ENCODE data around the gene DNAAF1.
"Not testable (repeated sequence)": the region's sequence is repeated elsewhere in the genome, so short reads cannot be mapped to it uniquely, and the experiment has no call there.

DNAAF1 gene

DNA sequence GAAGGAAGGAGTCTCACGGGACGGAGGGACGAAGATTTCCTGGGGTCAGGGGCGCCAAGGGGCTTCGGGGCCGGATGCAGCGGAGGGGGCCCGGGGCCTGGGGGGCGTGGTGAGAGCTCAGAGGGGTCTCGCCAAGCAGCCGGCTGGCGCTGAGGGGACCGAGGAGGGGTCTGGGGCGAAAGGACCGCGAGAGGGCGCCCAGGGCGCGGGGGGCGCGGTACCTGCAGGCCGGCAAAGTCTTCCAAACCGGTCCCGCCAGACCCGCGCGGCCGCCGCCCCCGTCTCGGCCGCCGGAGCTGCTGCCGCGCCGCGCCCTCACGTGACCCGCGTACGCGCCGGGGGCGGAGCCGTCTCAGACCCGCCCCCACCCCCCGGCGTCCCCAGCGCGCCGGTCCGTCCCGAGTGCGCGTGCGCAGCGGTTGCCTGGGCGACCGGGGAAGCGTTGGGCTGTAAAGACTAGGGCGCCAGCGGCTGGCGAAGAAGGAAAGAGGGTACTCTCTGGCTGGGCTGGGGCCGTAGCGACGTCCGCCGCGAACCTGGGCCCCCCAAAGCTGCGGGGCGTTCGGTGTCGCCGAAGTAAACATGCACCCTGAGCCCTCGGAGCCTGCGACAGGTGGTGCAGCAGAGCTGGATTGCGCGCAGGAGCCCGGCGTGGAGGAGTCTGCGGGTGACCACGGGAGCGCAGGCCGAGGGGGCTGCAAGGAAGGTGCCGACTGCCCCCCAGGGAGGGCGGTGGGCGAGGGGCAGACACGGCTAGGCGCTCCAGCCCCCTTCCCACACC, at the start of gene DNAAF1, which contains the start of gene HSDL1:
Gene DNAAF1, plus strand, starts transcription at position 450 of the 781 bp plus-strand sequence. Its CDS starts 133 bp downstream, at position 583.
Gene HSDL1, minus strand, starts transcription at position 319 of the 781 bp plus-strand sequence. CDS start 13,856 bp downstream, outside the sequence.
- in situ Hi-C loops (cut with MboI; ENCODE audit: low sequenced_read_pairs): no loop called here

DNA sequence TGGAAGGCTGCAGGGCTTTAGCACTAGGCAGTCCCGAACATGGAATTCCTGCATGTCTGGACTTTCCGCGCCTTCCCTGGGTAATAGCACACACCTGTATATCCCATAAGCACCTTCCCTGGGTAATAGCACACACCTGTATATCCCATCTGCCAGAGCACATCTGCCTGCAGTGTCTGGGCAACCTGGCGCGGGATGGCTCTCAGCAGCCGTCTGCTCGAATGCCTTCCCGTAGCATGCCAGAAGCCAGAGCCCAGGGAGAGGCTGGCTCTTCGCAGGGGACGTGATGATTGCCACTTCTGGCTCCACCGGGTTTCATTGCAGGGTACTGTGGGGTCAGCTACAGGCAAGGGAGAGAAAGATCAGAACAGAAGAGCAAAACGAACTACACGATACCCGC, 49.6 kb upstream of the DNAAF1 start:
- in situ Hi-C loops (cut with MboI; ENCODE audit: low sequenced_read_pairs): no loop called here

DNA sequence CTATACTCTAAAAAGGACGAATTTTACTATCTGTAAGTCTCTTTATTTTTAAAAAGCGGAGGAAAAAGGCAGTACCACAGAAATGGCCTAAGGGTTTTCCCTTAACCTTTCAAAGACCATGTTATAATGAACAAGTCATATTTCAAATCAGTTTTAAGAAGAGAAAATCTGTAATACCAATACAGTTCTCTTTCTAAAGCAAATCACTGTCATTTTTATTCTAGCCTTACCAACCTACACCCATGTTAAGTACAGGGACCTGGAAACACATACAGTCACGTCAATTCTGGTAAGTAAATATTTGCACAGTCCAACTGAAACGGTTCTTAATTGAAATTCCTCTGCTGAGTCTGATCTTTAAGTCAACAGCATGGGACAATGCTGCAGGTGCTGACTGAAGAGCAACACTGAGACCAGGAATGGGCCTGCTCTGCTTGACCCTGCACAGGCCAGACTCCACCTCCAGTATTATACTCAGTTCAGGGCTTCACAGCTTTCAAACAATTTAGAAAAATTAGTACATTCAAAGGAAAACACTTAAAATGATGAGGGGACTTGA, 48.6 kb upstream of the DNAAF1 start:
- in situ Hi-C loops (cut with MboI; ENCODE audit: low sequenced_read_pairs): no loop called here

DNA sequence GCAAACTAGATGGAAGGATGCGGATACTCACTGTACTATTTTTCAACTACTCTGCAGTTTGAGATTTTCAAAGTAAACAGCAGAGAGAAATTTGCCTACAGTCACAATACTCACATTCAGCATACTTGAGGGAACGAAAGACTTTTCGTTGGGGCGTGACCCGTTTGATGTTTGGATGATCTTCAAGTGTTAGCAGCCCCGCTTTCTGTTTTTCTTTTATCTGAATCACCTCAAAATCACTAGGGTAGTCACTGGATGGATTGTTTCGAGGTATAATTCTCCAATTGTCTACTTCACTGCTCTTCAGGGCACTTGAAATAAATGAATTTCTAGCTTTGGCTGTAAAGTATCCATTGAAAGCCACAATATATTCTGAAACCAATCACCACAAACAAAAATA, 46.2 kb upstream of the DNAAF1 start:
- in situ Hi-C loops (cut with MboI; ENCODE audit: low sequenced_read_pairs): no loop called here

DNA sequence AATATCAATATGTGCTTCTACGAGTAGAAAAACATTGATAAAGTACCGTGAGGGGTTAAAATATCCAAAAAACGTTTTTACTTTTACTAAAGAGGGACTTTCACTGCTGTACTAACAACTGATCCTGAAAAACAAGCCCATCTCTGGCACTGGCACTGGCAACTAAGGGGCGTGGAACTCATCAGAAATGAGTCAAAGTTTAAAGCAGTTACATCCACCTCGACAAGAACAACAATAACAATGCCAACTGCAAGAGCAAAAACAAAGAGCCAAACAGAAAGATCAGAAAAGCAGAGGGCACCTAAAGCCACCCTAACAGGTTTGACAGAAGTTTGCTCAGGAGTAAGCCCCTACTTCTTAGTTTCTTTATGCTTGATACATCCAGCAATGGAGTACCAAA, 41.4 kb upstream of the DNAAF1 start:
- in situ Hi-C loops (cut with MboI; ENCODE audit: low sequenced_read_pairs): no loop called here

DNA sequence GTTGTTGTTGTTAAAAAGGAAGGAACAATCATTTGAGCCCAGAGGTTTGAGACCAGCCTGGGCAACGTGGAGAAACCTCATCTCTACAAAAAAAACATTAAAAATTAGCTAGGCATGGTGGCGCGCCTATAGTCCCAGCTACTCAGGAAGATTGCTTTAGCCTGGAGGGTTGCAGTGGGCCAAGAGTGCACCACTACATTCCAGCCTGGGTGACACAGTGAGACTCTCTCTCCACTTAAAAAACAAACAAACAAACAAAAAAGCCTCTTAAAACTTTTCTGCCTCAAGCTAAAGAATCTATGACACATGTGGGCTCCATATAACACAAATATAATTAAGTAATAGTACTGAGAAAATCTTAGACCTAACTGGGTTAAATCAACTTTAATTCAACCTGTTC, 40.9 kb upstream of the DNAAF1 start:
- in situ Hi-C loops (cut with MboI; ENCODE audit: low sequenced_read_pairs): no loop called here

DNA sequence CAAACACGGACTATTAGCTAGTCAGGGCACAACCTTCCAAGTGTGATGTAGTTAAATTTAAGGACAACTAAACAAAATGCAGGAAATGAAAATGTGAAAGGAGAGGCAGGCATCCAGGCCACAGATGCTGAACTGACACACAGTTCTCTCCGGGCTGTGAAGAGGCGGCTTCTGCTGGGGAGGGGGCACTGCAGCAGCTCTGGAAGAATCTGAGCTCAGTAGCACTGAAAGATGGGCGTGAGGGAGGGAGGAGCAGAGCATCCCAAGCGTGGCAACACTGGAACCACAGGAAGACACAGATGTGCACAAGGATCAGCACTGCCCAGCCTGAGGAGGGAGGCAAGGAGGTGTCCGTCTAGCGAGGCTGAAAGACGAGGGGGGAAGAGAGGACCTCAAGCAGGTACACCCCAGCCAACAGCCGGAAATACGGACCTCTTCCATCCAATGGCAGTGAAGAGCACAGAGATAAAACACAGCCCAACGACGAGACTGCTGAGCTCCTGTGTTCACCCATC, 39.8 kb upstream of the DNAAF1 start:
- in situ Hi-C loops (cut with MboI; ENCODE audit: low sequenced_read_pairs): no loop called here

DNA sequence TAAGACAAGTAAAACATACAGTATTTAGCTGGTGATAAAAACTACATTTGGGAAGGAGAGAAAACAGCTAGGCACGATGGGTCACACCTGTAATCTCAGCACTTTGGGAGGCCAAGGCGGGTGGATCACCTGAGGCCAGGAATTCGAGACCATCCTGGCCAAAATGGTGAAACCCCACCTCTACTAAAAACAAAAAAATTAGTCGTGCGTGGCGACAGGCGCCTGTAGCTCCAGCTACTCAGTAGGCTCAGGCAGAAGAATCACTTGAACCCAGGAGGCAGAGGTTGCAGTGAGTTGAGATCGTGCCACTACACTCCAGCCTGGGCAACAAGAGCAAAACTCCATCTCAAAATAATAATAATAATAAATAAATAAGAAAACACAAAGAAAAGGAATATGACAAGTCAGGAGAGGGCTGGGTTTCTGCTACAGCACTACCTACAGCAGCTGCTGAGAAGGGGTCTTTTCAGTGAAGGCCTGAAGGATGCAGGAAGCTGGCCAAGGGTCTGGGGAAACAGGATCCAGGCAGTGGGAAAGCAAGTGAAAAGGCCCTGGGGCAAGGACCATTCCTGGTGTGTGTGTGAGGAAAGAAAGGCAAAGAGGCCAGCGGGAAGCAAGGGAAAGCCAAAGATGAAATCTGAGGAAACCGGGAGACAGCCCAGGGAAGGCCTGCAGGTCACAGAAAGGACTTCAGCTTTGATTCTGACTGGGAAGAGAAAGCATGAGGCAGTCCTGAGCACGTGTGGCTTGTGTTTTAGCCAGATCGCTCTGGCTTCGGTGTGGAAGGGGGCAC, 39.0 kb upstream of the DNAAF1 start:
- in situ Hi-C loops (cut with MboI; ENCODE audit: low sequenced_read_pairs): no loop called here

DNA sequence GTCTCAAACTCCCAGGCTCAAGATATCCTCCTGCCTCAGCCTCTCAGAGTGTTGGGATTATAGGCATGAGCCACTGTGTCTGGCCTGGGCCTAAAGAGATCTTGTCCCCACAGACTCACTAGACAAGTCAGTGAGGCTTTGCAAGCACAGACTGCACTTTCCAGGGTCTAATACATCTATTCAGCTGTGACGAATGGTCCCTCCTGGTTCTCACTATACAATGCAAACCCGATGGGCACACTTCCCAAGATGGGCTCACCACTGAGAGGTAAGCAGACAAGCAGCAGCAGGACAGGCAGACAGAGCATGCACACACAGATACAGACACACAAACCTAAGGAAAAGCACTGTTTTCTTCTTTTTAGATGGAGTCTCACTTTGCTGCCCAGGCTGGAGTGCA, 37.2 kb upstream of the DNAAF1 start:
- in situ Hi-C loops (cut with MboI; ENCODE audit: low sequenced_read_pairs): no loop called here

DNA sequence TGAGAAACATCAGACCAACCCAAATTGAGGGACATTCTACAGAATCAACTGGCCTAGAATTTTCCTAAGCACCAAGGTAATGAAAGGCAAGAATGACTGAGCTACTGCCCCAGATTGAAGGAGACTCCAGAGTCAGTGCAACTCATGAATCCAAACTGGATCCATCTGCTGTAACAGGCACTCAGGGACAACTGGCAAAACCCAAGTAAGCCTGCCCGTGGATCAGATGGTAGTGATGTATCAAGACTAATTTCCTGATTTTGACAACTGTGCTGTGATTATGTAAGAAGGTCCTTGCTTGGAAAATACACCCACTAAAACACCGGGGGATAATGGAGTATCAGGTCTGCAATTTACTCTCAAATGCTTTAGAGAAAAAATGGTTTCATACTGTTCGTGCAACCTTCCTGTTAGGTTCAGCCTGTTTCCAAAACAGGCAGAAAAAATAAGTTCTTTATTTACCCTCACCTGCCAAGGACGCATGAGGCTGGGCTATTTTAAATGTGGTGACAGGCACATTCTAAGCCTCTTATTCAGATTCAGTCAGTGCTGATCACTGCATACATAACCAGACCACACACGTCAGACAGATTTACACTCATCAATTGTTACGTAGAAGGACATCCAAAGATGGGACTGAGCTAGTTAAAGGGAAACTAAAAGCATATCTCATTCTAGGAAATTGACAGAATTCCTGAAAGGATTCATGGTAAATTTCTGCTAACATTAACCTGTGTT, 35.3 kb upstream of the DNAAF1 start:
- in situ Hi-C loops (cut with MboI; ENCODE audit: low sequenced_read_pairs): no loop called here

DNA sequence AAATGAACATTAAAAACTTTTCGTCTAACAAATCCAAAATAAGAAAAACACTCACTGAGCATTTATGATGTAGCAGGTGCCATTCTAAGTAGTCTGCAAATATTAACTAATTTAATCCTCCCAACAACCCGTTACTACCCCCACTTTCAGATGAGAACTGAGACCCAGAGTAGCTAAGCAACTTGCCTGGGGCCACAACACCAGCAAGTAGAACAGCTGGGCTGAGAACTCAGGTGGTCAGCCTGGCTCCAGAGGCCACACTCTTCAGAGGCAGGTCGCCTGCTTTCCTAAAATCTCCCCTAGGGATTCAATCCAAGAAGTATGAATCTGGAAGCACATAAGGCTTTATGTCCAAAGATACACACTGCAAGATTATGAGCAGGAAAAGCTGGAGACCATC, 34.6 kb upstream of the DNAAF1 start:
- in situ Hi-C loops (cut with MboI; ENCODE audit: low sequenced_read_pairs): no loop called here

DNA sequence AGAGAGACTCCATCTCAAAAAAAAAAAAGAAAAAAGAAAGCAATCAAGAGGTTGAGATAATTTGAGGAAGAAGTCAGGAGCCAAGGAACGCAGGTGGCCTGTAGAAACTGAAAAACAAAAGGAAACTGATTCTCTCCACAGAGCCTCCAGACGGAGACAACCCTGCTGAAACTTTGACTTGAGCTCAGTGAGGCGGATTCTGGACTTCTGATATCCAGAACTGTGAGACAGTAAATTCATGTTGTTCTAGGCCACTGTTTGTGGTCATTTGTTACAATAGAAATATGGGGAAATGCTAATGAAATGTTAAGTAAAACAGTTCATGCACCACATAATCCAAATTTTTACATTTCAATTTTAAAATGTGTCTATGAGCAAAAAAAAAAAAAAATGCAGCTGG, 33.6 kb upstream of the DNAAF1 start:
- in situ Hi-C loops (cut with MboI; ENCODE audit: low sequenced_read_pairs): no loop called here

DNA sequence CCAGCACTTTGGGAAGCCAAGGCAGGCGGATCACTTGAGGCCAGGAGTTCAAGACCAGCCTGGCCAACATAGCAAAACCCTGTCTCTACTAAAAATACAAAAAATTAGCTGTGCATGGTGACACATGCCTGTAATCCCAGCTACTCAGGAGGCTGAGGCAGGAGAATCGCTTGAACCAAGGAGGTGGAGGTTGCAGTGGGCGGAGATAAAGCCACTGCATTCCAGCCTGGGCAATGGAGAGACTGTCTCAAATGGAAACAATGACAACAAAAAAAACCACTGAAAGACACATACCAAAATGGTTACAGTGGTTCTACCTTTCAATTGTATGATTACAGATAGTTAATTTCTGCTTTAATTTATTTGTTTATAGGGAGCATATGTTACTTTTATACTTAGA, 33.2 kb upstream of the DNAAF1 start:
- in situ Hi-C loops (cut with MboI; ENCODE audit: low sequenced_read_pairs): not testable (repeated sequence)

DNA sequence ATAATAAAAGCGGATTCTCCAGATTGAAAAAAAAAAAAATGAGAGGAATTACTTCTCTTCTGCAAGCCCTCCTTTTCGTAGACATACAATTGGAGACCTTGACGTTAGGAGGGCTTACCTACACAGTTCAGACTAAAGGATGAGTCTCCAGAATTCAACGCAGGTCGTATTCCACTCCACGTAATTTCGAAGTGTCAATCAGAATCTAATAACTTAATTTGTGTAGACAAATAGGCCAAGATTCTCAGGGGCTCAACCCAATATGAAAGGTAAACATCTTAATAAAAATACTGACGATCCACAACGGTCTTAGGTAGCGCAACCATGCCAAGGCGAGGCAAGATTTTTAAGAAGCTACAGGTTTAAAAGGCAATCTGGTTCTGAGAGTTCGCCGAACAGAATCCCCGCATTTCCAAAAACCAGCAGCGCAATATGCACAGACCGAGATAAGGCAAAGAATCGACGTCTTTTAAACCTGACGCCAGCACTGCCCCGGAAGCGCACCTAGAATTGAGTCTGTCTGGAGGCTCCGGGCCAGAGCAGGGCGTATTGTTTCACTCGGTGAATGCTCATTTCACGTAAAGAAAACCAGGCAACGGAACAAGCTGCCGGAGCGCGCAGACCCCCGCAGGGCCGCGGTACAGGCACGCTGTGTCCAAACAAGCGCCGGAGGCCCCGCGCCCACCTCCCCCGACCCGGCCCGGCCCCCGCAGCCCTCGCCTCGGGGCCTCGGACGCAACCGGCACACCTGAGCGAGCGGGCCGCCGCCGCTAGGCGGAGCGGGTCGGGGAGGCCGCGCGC, 29.0 kb upstream of the DNAAF1 start:
- in situ Hi-C loops (cut with MboI; ENCODE audit: low sequenced_read_pairs): no loop called here

DNA sequence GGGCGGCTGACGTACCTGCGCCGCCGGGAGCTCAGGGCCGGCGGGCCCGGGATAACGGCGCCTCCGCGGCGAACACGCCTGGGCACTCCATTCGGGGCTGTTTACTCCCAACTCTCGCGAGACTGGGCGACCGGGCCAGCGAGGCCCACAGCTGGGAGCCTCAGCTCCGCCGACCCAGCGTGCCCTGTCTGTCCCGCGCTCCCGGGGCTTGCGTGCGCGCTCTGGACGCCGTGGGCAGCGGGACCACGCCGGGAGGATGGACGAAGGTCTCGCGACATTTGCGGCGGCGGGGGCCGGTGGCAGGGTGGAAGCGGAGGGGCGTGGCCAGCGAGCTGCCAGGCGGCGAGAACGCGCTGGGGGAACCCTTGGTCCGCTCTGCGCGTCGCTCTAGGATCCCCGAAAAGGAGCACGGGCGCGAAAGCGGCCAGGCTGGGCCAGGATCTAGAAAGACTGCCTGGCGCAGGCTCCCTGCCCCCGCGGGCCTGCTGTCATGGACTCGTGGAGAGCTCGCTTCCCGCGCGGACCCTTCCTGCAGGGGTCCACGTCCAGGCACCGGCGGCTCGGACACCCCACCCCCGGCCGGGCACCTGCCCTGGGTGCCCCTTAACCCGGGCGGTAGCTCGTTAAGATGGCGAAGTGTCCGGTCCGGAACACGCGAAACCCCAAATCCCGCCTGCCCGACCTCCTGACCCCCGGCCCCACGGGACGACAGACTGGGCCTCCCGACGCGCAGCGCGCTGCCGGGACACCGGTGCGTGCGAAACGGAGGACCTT, 28.2 kb upstream of the DNAAF1 start, which contains the start of gene MBTPS1:
Gene MBTPS1, minus strand, starts transcription at position 223 of the 774 bp plus-strand sequence. CDS start 15,159 bp downstream, outside the sequence.
- in situ Hi-C loops (cut with MboI; ENCODE audit: low sequenced_read_pairs): no loop called here

DNA sequence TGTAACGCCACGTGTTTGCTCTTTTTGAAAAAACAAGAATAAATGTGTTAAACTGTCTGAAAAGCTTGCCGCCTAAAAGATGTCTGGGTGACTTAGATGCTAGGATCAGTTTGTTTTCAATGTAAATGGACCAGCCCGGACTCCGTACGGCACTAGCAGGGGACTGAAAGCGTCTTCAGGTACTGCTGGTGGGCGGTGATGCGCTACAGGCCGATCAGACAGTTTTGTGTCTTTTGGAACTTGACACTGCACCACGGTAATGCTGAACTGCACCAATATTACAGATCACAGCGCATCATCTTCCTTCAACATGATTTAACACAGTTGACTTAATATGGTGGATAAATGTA, 27.6 kb upstream of the DNAAF1 start:
- in situ Hi-C loops (cut with MboI; ENCODE audit: low sequenced_read_pairs): no loop called here

DNA sequence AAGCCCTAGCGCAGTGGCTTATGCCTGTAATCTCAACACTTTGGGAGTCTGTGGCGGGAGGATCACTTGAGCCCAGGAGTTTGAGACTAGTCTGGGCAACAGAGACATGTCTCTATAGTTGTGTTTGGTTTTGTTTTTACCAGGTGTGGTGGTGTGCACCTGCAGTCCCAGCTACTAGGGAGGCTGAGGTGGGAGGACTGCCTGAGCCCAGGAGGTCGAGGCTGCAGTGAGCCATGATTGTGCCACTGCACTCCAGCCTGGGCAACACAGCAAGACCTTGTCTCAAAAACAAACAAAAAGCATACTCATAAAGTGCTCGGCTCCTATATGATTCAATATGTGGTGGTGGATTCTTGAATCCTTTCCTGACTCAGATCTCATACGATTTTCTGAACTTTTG, 26.8 kb upstream of the DNAAF1 start:
- in situ Hi-C loops (cut with MboI; ENCODE audit: low sequenced_read_pairs): not testable (repeated sequence)

DNA sequence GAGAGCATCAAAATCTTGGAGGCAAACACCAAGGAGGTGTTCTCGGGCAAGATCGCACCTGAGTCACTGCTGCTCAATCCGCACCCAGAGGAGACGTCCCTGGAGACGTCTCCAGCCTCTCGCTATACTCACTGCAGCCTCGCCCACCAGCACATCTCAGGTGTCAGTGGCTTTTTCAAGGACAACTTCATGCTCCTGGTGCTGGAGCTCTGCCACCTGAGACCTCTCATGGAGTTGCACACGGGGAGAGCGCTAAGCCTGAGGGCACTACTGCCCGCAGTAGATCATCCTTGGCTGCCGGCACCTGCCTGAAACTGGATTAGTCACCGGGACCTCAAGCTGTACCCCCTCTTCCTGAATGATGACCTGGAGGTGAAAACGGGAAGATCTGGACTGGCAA, 25.7 kb upstream of the DNAAF1 start:
- in situ Hi-C loops (cut with MboI; ENCODE audit: low sequenced_read_pairs): no loop called here

DNA sequence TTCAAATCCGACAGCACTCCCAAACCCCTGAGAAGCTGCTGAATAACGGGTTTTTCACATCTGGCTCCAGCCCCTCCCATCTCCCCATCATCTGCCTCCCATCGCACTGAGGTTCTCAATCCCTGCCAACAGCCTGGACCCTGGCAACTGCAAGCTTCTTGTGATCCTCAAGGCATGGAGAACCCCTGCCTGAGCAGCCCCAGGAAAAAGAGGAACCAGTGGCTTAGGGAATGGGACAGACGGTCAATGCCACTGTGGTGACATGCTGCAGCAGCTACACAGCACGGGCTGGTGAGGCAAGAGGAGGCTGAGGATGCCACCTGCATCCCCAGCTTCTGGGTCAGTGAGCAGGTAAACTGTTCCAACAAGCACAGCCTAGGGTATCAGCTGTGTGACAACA, 25.1 kb upstream of the DNAAF1 start:
- in situ Hi-C loops (cut with MboI; ENCODE audit: low sequenced_read_pairs): no loop called here
